NCI-H1105 (cell line): ENCODE data around the gene TRIM64C.
"Not testable (repeated sequence)": the region's sequence is repeated elsewhere in the genome, so short reads cannot be mapped to it uniquely, and the experiment has no call there.

Experiments used
- DNase-seq: peaks from one replicate; lab custom pipeline; 2025; lab: John Stamatoyannopoulos, UW

Gene TRIM64C

GRCh38 chr11:49059012-49059411, at the start of gene TRIM64C:
TSS of gene TRIM64C (minus strand) at chr11:49059112. CDS start at chr11:49059112, 0 bp downstream.
- DNase-seq = not testable (repeated sequence)

- not testable (repeated sequence) for DNase-seq
Observed at GRCh38 chr11:49102356-49102755, 43.4 kb upstream of the TRIM64C start.

- DNase-seq = not testable (repeated sequence)
Observed at GRCh38 chr11:49069897-49070296, 11.0 kb upstream of the TRIM64C start.

- not testable (repeated sequence) for DNase-seq
Observed at GRCh38 chr11:49049821-49050220, 9.1 kb downstream of the TRIM64C start.

- DNase-seq = not testable (repeated sequence)
Observed at GRCh38 chr11:49048229-49048628, 10.7 kb downstream of the TRIM64C start.

GRCh38 chr11:49028523-49028922, 30.4 kb downstream of the TRIM64C start, which contains the start of gene TRIM49B:
TSS of gene TRIM49B (plus strand) at chr11:49028823. CDS start at chr11:49031600, 2,777 bp downstream.
- DNase-seq = not testable (repeated sequence)
